PFSK-1 (cell line): ENCODE measurements around the gene ATP8B1.

Experiments
- FOXP2 ChIP-seq: optimal IDR thresholded peaks from 2 replicates; pipeline ENCODE3; 2011; ENCODE audit warnings: borderline replicate concordance, control low read depth, inconsistent platforms; ENCODE audit not compliant: insufficient read depth; ENCODE audit errors: extremely low read length, extremely low read depth
- POLR2AphosphoS5 ChIP-seq: IDR thresholded peaks from 2 replicates; pipeline ENCODE4 v1.6.1; 2012; ENCODE audit warnings: low read depth, mild to moderate bottlenecking, control low read depth, low read length, moderate library complexity
- TAF1 ChIP-seq: IDR thresholded peaks from 2 replicates; pipeline ENCODE4 v1.6.1; 2012; ENCODE audit warnings: low read length, control low read depth, borderline replicate concordance; ENCODE audit not compliant: insufficient read depth

The ATP8B1 gene

DNA sequence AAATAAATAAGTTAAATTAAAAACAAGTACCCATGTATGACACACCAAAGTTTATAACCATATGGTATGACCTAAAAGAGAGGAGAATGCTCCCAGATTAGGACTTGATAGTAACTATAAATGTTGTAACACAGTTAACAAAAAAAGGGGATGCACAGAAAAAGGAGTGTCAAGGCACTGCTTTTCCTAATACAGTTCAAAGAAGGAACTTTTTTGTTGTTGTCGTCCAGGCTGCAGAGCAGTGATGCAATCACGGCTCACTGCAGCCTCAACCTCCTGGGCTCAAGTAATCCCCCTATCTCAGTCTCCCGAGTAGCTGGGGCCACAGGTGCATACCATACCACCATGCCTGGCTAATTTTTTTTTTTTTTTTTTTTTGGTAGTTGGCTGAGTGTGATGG, 184.2 kb downstream of the ATP8B1 start:
- TF ChIP-seq TAF1: no peak

GRCh38 chr18:57603871-57604270, 199.2 kb downstream of the ATP8B1 start:
- 0 out of 2 replicates have a peak, but pooled peaks have one; percentile 7 for TF ChIP-seq POLR2AphosphoS5
- no peak for TF ChIP-seq FOXP2
